MM.1S (cell line): Measurements from ENCODE around the gene TPM4.

ENCODE experiments used
- DNase-seq: peaks from one replicate; pipeline ENCODE4 v3.0.0-alpha.2; 2015
- H2AFZ ChIP-seq: fragments of 300-600 bp; sonication (generic); 2 replicates; pipeline ENCODE4 v1.6.0; 2016; ENCODE audit warnings: antibody characterized with exemption, low read length
- H3F3A ChIP-seq: fragments of 300-600 bp; sonication (generic); 2 replicates; pipeline ENCODE4 v1.6.1; 2016; ENCODE audit warnings: mild to moderate bottlenecking, antibody characterized with exemption, low read length, moderate library complexity, mixed read lengths; ENCODE audit not compliant: insufficient read depth
- H3K27ac ChIP-seq: fragments of 300-600 bp; sonication (generic); 2 replicates; pipeline ENCODE4 v1.5.1; 2016; ENCODE audit warnings: mild to moderate bottlenecking, low read length
- H3K27me3 ChIP-seq: fragments of 300-600 bp; sonication (generic); replicated peaks from 2 replicates; pipeline ENCODE4 v1.6.0; 2016; ENCODE audit warnings: low read length; ENCODE audit not compliant: insufficient read depth
- H3K36me3 ChIP-seq: fragments of 300-600 bp; sonication (generic); replicated peaks from 2 replicates; pipeline ENCODE4 v1.6.1; 2016; ENCODE audit warnings: mild to moderate bottlenecking, low read length, mixed read lengths; ENCODE audit not compliant: insufficient read depth
- H3K4me1 ChIP-seq: fragments of 300-600 bp; sonication (generic); 2 replicates; pipeline ENCODE4 v1.6.1; 2016; ENCODE audit warnings: low read length, mixed read lengths
- H3K4me2 ChIP-seq: fragments of 300-600 bp; sonication (generic); 2 replicates; pipeline ENCODE4 v1.6.0; 2016; ENCODE audit warnings: low read depth, low read length
- H3K4me3 ChIP-seq: fragments of 300-600 bp; sonication (generic); 2 replicates; pipeline ENCODE4 v1.5.1; 2016; ENCODE audit warnings: low read length, mixed read lengths
- H3K79me2 ChIP-seq: fragments of 300-600 bp; sonication (generic); 2 replicates; pipeline ENCODE4 v1.6.1; 2016; ENCODE audit warnings: mixed run types, low read length, mixed read lengths
- H3K9ac ChIP-seq: fragments of 300-600 bp; sonication (generic); 2 replicates; pipeline ENCODE4 v1.6.1; 2016; ENCODE audit warnings: low read length, mixed read lengths
- H3K9me2 ChIP-seq: fragments of 300-600 bp; sonication (generic); replicated peaks from 2 replicates; pipeline ENCODE4 v1.6.1; 2016; ENCODE audit warnings: mild to moderate bottlenecking, low read length, mixed read lengths; ENCODE audit not compliant: insufficient read depth
- H3K9me3 ChIP-seq: fragments of 300-600 bp; sonication (generic); replicated peaks from 2 replicates; pipeline ENCODE4 v1.6.1; 2016; ENCODE audit warnings: mild to moderate bottlenecking, low read length, mixed read lengths; ENCODE audit not compliant: insufficient read depth
- H4K20me1 ChIP-seq: fragments of 300-600 bp; sonication (generic); 2 replicates; pipeline ENCODE4 v1.6.1; 2016; ENCODE audit warnings: mild to moderate bottlenecking, low read length, moderate library complexity, mixed read lengths; ENCODE audit not compliant: insufficient read depth
- CTCF ChIP-seq: fragments of 300-600 bp; sonication (generic); IDR thresholded peaks from 2 replicates; pipeline ENCODE4 v1.5.1; 2016; ENCODE audit warnings: antibody characterized with exemption, low read length, mixed read lengths
- EZH2 ChIP-seq: fragments of 300-600 bp; sonication (generic); optimal IDR thresholded peaks from 2 replicates; pipeline ENCODE3; 2017; ENCODE audit warnings: low read depth, mild to moderate bottlenecking, antibody characterized with exemption, low read length, mixed read lengths
- EZH2phosphoT487 ChIP-seq: fragments of 300-600 bp; sonication (generic); IDR thresholded peaks from 2 replicates; pipeline ENCODE4 v1.6.1; 2018; ENCODE audit warnings: antibody characterized with exemption, low read length

The TPM4 gene

GRCh38 chr19:16069813-16070365 is 6.4 kb upstream of the TPM4 start:
- DNase-seq: no peak
- Histone ChIP-seq H3K9ac (peak overlapping the region; percentile 47), H3K4me3 (no peak overlapping the region; the same call in 1 of the 2 replicates), H3K27me3 (no peaks in the 10 kb centered on the region), H3K9me2 (no peaks in the 10 kb centered on the region), H2AFZ (peak overlapping the region; percentile 72), H4K20me1 (no peaks in the 10 kb centered on the region), H3K4me2 (peak overlapping the region; percentile 40; the same call in 1 of the 2 replicates), H3K27ac (peak overlapping the region; percentile 82), H3K4me1 (peaks cover 19% of the 10 kb centered on the region), H3K79me2 (no peaks in the 10 kb centered on the region), H3F3A (peaks cover 14% of the 10 kb centered on the region), H3K9me3 (no peaks in the 10 kb centered on the region), H3K36me3 (no peaks in the 10 kb centered on the region)
- TF ChIP-seq EZH2phosphoT487 (no peak), CTCF (no peak), EZH2 (no peak)

GRCh38 chr19:16070366-16070990 is 5.8 kb upstream of the TPM4 start:
- Histone ChIP-seq H3K27me3 (no peaks in the 10 kb centered on the region), H3K79me2 (peaks cover under 1% of the 10 kb centered on the region), H3K9ac (peak overlapping the region; percentile 47), H3K4me1 (peaks cover 19% of the 10 kb centered on the region), H3K9me3 (no peaks in the 10 kb centered on the region), H3F3A (peaks cover 19% of the 10 kb centered on the region), H3K9me2 (no peaks in the 10 kb centered on the region), H3K27ac (peak overlapping the region; percentile 82), H2AFZ (peak overlapping the region; percentile 72), H3K4me3 (no peak overlapping the region; the same call in 1 of the 2 replicates), H3K36me3 (no peaks in the 10 kb centered on the region), H4K20me1 (no peaks in the 10 kb centered on the region), H3K4me2 (peak overlapping the region; percentile 40; the same call in 1 of the 2 replicates)
- peak; percentile 28; the same call in 1 of the 2 replicates for TF ChIP-seq CTCF
- TF ChIP-seq EZH2: no peak
- DNase-seq: peak; percentile 86

- Histone ChIP-seq H3K4me1 (peaks cover 22% of the 10 kb centered on the region), H4K20me1 (no peaks in the 10 kb centered on the region), H2AFZ (peak overlapping the region; percentile 72), H3K36me3 (no peaks in the 10 kb centered on the region), H3K79me2 (peaks cover 6% of the 10 kb centered on the region), H3K9ac (peak overlapping the region; percentile 34; the same call in 1 of the 2 replicates), H3K4me2 (peak overlapping the region; percentile 40; the same call in 1 of the 2 replicates), H3K9me2 (no peaks in the 10 kb centered on the region), H3K27ac (peak overlapping the region; percentile 82; the same call in 1 of the 2 replicates), H3K4me3 (no peak overlapping the region), H3K27me3 (no peaks in the 10 kb centered on the region), H3F3A (peaks cover 23% of the 10 kb centered on the region), H3K9me3 (no peaks in the 10 kb centered on the region)
- DNase-seq: no peak
- TF ChIP-seq CTCF (no peak), EZH2phosphoT487 (no peak), EZH2 (no peak)
Observed at GRCh38 chr19:16071072-16071691, 5.1 kb upstream of the TPM4 start.
